Right atrium auricular region (tissue), 2 donors: ENCODE results near the gene NCDN. TPM values are rescaled to one million over a fixed set of nuclear protein-coding genes. Genes with fewer than 3 reads are reported as not detected.

Experiments
- DNase-seq: peaks from one replicate; pipeline ENCODE4 v3.0.0-alpha.2; 2019; ENCODE audit warnings: low spot score
- H3K27ac ChIP-seq, 2 donors: fragments of 200-600 bp; sonication (generic); 1 replicate in 1 of 2; 2 replicates in 1 of 2; pipeline ENCODE4 v1.5.1; 2016 to 2019
- H3K27me3 ChIP-seq, 2 donors: fragments of 200-600 bp; sonication (generic); one replicate each; pipeline versions ENCODE4 v1.5.1 to v1.6.0; 2017 to 2019
- H3K36me3 ChIP-seq: fragments of 200-600 bp; sonication (generic); one replicate; pipeline ENCODE4 v1.5.1; 2016
- H3K4me1 ChIP-seq, 2 donors: fragments of 200-600 bp; sonication (generic); one replicate each; pipeline versions ENCODE4 v1.5.1 to v1.6.0; 2017 to 2019
- H3K4me3 ChIP-seq, 2 donors: fragments of 200-600 bp; sonication (generic); 1 replicate in 1 of 2; 2 replicates in 1 of 2; pipeline ENCODE4 v1.5.1; 2017 to 2019; ENCODE audit warnings: mild to moderate bottlenecking in 1 of 2, moderate library complexity in 1 of 2
- H3K9me3 ChIP-seq, 2 donors: fragments of 200-600 bp; sonication (generic); one replicate each; pipeline ENCODE4 v1.5.1; 2019
- total RNA-seq, 2 donors: library from RNA; depleted of rRNA; stranded (reverse); fragments of >200 nt; gene quantifications; one replicate each; pipeline ENCODE4 v1.1.0, GENCODE V29; 2016
- TF ChIP-seq, protein P1 (sequence below), 2 donors: fragments of 200-600 bp; sonication (generic); IDR thresholded peaks; one replicate each; pipeline ENCODE4 v1.5.1; 2019; ENCODE audit warnings: antibody characterized with exemption in 2 of 2

NCDN gene
- total RNA-seq, 2 donors from 2014 or later, result 30.6 to 33.7 TPM

DNA sequence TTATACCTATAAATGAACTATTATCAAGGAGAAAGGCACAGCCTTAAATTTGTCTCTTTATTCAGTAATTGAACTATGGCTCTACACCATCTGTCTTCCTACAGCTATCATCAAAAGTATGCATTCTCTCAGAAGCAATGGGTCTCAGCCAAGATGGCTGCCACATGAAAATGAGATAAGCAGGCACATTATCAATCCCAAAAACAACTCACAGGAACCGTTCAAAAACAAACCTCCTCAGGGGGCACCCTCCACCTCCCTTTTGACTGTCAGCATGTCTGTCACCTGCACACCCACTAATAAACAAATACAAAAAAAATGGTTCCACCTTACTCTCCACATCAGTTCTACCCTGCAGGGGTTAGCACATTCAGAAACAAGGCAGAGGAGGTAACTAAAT, 24.0 kb upstream of the NCDN start:
- DNase-seq, result no peak
- peaks cover 16% of the 10 kb centered on the region for H3K36me3 ChIP-seq
- H3K27ac ChIP-seq, result peak overlapping the region in 1 of 2 donors; percentile 36
- no peaks in the 10 kb centered on the region for H3K27me3 ChIP-seq
- H3K9me3 ChIP-seq, result no peaks in the 10 kb centered on the region
- H3K4me3 ChIP-seq, result no peak overlapping the region
- peaks cover 0 to 33% of the 10 kb centered on the region in 2 donors for H3K4me1 ChIP-seq
- TF ChIP-seq, protein P1, sequence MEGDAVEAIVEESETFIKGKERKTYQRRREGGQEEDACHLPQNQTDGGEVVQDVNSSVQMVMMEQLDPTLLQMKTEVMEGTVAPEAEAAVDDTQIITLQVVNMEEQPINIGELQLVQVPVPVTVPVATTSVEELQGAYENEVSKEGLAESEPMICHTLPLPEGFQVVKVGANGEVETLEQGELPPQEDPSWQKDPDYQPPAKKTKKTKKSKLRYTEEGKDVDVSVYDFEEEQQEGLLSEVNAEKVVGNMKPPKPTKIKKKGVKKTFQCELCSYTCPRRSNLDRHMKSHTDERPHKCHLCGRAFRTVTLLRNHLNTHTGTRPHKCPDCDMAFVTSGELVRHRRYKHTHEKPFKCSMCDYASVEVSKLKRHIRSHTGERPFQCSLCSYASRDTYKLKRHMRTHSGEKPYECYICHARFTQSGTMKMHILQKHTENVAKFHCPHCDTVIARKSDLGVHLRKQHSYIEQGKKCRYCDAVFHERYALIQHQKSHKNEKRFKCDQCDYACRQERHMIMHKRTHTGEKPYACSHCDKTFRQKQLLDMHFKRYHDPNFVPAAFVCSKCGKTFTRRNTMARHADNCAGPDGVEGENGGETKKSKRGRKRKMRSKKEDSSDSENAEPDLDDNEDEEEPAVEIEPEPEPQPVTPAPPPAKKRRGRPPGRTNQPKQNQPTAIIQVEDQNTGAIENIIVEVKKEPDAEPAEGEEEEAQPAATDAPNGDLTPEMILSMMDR (IDR thresholded peaks at IDR 0.05), result no peak

DNA sequence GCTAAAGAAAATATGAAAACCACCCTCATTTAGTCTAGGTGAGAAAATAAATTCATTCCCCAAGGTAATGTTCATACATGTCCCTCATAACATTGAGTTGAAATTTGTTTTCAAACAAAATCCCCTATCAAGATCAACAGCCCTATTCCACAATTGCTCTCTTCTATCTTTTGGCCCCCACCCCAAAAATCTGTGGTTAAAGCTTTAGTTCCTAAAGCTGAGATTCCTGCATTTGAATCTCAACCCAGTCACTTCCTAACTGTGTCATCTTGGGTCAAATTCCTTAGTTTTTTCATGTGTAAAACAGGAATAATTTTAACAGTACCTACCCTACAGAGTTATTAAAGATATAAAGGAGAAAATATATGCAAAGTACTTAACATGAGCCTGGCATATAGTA, 22.4 kb upstream of the NCDN start:
- H3K9me3 ChIP-seq, result no peaks in the 10 kb centered on the region
- peaks cover 8% of the 10 kb centered on the region for H3K36me3 ChIP-seq
- peaks cover 0 to 50% of the 10 kb centered on the region in 2 donors for H3K4me1 ChIP-seq
- H3K27ac ChIP-seq, result no peak overlapping the region
- no peaks in the 10 kb centered on the region for H3K27me3 ChIP-seq
- no peak overlapping the region for H3K4me3 ChIP-seq
- DNase-seq, result no peak
- TF ChIP-seq, protein P1 (IDR thresholded peaks at IDR 0.05), result no peak

DNA sequence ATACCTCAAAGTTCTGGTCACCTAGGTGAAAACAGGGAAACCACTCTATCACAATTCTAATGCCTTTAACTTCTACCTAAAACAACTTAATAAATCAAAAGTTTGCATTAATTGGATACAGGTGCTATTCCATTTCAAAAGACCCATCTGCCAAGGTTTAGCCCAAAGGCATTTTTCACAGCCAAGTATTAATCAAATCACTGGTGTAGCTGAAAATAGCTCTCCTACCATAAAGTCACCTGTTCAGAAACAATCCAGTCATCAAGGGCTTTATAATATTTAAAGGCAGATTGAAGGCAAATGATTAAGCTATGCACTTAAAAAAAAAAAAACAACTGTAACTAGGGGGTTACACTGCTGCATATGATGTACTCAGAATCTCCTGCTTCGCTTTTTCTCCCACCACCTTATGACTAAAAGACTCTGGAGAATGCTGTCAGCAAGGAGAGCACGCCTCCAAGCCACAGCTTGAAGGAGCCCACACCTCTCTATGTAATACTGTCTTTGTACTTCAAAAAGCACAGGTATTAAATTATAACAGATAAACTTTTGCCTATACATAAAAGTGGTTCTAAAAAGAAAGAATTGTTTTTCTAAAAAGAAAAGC, 20.9 kb upstream of the NCDN start:
- TF ChIP-seq, protein P1 (IDR thresholded peaks at IDR 0.05), result no peak
- Histone ChIP-seq H3K4me3 (no peak overlapping the region), H3K27ac (peak overlapping the region in 1 of 2 donors; percentile 87), H3K36me3 (no peaks in the 10 kb centered on the region), H3K9me3 (no peaks in the 10 kb centered on the region), H3K27me3 (no peaks in the 10 kb centered on the region), H3K4me1 (peaks cover 0 to 61% of the 10 kb centered on the region in 2 donors)
- no peak for DNase-seq

DNA sequence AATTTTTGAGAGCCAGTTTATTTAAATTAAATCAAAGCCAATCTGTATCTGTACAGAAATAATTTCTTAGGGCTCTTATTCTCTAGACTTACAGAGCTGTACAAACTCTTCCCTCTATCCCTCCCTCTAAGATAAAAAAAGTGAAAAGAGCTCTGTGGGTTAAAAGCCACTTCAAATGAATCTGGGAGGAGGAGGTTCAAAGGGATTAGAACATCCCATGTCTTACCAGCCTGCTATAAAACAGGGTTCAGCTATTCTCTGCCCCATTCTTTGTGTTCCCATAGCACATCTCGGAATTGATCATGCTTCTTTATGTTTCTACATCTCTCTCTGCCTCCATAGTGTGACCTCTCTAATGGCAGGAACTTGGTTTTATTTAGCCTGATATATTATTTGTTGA, 19.8 kb upstream of the NCDN start:
- TF ChIP-seq, protein P1 (IDR thresholded peaks at IDR 0.05), result no peak

DNA sequence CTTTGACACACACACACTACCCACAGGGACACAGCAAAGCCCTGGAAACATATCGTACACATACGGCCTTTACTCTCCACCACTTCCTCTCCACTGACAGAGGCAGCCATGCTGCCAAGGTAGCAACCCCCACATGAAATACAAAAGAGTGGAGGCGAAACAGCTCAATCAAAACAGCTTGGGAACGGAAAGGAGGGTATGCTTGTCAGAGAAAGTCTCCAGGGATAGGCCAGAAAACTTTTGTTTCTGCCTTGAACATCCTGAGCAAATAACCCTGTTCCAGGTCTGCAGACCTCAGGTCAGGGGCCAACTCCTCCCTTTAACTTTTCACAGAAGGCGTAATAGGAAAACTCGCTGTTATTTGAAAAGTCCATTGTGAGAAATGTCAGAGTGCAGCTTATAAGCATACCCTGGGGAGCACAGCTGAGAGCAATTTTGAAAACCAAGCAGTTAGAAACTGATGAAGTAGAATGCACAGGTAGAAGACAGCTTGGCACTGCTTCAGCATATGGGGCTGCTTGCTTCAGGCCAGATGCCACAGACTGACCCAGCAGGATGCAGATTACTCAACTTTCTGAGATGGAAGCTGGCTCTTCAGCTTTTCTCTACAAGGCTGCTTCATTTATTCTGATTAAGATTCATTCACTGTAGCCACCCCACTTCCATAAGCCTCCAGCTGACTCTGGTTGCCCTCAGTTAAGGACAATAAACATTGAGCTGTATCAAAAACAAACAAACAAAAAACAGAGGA, 18.4 kb upstream of the NCDN start:
- H3K4me1 ChIP-seq, result peaks cover 0 to 62% of the 10 kb centered on the region in 2 donors
- H3K4me3 ChIP-seq, result no peak overlapping the region
- H3K27ac ChIP-seq, result peak overlapping the region; percentile 57 to 87
- H3K9me3 ChIP-seq, result no peaks in the 10 kb centered on the region
- no peaks in the 10 kb centered on the region for H3K27me3 ChIP-seq
- TF ChIP-seq, protein P1 (IDR thresholded peaks at IDR 0.05), result no peak
- no peaks in the 10 kb centered on the region for H3K36me3 ChIP-seq
- DNase-seq, result no peak

More for the DNA sequence above, 19.8 kb upstream of the NCDN start:
- Histone ChIP-seq H3K27ac (peak overlapping the region; percentile 22 to 87), H3K36me3 (no peaks in the 10 kb centered on the region), H3K4me1 (peaks cover 0 to 68% of the 10 kb centered on the region in 2 donors), H3K4me3 (peak overlapping the region in 1 of 2 donors; percentile 0), H3K9me3 (no peaks in the 10 kb centered on the region), H3K27me3 (no peaks in the 10 kb centered on the region)
- no peak for DNase-seq
